Epithelial cell of esophagus (primary cell): ENCODE measurements around the gene GRIA3.

Experiments
- DNase-seq: peaks from one replicate; pipeline ENCODE4 v3.0.0; 2010; ENCODE audit warnings: low read depth
- H3K4me3 ChIP-seq: 2 replicates; pipeline ENCODE4 v1.5.1; 2011; ENCODE audit warnings: mild to moderate bottlenecking, low read length, control low read depth
- TF ChIP-seq, protein P1 (sequence below): IDR thresholded peaks from 2 replicates; pipeline ENCODE4 v1.5.1; 2011; ENCODE audit warnings: low read depth, mild to moderate bottlenecking, low read length, control low read depth, inconsistent platforms; ENCODE audit not compliant: insufficient read depth; ENCODE audit errors: missing control alignments

GRIA3 gene

DNA sequence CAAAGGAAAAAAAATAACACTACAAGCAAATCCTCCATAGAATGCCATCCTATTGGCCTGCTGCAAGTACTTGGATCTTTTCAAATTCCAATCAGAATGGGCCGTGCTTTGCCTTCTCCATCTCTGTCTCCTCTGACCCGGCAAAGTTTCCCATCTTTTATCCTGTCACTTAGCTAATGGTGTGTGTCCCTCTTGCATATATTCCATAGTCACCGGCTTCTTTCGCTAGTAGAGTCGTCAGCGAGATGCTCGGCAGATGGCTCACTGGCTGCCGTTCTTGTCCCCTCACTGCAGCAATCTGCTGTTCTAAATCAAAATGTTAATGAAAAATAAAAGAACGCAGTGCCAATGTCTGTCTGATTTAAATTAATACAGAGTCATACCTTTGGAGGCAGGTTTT is 22.1 kb downstream of the GRIA3 start:
- no peak for DNase-seq
- TF ChIP-seq, protein P1, sequence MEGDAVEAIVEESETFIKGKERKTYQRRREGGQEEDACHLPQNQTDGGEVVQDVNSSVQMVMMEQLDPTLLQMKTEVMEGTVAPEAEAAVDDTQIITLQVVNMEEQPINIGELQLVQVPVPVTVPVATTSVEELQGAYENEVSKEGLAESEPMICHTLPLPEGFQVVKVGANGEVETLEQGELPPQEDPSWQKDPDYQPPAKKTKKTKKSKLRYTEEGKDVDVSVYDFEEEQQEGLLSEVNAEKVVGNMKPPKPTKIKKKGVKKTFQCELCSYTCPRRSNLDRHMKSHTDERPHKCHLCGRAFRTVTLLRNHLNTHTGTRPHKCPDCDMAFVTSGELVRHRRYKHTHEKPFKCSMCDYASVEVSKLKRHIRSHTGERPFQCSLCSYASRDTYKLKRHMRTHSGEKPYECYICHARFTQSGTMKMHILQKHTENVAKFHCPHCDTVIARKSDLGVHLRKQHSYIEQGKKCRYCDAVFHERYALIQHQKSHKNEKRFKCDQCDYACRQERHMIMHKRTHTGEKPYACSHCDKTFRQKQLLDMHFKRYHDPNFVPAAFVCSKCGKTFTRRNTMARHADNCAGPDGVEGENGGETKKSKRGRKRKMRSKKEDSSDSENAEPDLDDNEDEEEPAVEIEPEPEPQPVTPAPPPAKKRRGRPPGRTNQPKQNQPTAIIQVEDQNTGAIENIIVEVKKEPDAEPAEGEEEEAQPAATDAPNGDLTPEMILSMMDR, result no peak
- H3K4me3 ChIP-seq, result no peak overlapping the region

DNA sequence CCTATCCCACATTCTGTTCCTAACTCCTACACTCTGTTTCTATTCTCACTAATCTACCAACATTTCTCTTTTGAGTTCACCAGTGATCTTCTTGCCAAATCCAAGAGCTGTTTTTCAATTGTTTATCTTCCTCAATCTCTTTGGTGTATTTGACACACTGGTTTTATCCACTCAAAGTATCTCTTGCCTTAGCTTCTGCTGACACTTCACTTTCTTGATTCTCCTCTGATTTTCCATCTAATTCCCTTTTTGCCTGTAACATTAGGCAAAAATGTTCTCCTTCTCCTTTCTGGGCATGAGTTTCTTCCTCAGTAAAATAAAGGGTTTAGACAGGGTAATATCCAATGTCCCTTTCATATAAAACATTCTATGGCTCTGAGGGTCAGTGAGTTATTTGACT is 26.2 kb downstream of the GRIA3 start:
- H3K4me3 ChIP-seq, result no peak overlapping the region
- no peak for DNase-seq
- TF ChIP-seq, protein P1, result no peak

DNA sequence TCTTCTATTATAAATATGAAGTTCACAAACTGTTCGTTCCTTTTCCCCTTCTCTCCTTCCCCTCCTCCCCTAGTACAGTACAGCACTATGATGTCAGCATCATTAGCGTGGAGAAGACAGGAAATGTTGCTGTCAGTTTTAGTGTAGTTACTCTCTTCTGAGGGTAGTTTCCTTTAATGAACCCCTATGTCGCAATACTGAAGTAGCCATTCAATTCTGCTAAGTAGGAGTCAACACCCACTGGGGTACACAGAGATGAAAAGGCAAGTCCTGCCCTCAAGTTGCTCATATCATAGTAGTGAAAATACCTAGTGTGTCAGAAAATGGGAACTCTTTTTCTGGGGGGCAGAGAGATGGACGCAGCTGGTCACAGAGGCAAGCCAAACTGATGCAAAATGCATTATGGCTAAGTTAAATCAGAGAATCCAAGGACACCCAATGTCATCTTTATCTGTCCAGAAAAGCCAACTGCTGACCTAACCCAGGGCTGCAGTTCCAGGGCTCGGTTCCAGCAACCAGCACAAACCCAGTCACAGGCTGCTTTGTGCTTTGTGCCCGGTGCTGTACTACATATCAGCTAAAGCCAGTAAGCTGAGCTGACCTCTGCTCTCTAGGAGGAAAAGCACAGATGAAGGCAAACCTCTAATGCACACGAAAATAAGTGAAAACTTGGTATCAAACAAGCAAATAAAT is 31.5 kb downstream of the GRIA3 start:
- no peak overlapping the region for H3K4me3 ChIP-seq
- TF ChIP-seq, protein P1, result no peak
- DNase-seq, result no peak

DNA sequence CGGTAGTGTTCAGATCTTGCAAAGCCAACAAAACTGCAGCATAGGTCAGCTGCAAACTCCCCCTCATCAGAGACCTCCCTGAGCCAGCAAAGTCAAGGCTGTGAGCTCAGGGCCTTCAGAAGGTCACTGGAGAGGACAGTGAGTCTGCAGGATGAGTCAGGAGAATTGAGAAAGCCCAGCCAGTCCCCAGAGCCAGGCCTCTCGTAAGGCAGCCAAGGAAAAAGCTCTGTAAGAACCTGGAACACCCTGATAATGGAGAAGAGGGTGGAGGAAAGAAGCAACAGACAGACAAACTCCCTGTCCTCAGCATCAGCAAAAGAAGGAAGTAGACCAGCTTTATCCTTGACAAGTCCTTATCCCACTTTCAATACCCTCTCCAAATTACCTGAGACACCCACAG is 33.0 kb downstream of the GRIA3 start:
- TF ChIP-seq, protein P1, result no peak
- peak; percentile 4 for DNase-seq
- H3K4me3 ChIP-seq, result no peak overlapping the region

DNA sequence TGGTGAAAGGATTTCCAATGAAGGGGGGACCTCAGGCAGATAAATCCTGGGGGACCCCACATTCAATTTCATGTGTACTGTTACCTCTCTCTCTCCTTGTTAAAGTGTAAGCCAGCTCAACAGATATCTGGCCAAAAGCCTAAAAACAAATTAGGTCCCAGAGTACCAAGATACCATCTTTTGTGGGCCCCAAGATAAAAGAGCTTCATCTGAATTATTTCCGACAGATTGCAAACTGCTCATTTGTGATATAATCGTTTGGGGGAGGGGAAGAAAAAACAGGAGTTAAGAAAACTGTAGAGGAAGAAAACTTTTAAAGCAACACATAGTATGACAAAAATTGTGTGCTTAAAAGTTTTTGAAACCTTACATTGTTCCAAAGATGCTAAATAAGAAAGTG is 33.6 kb downstream of the GRIA3 start:
- DNase-seq, result no peak
- TF ChIP-seq, protein P1, result no peak
- H3K4me3 ChIP-seq, result no peak overlapping the region

DNA sequence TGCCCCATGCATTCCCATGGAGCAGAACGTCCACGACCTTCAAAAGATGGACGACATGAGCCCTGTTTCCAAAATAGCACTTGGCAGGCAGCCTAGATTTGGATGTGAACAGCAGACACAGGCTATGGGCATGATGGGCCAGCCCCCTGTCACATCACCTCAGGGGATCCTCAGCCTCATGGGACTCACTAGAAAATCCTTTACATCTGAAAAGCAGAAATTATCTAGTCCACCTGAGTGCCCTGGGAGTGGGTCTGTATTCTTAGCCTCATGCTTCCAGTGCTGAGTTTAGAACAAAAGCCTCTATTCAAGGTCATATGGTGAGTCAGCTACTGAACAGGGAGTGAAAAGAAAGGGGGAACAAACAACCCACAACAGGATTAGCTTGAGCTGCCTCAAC is 35.8 kb downstream of the GRIA3 start:
- no peak overlapping the region for H3K4me3 ChIP-seq
- TF ChIP-seq, protein P1, result no peak
- DNase-seq, result no peak

DNA sequence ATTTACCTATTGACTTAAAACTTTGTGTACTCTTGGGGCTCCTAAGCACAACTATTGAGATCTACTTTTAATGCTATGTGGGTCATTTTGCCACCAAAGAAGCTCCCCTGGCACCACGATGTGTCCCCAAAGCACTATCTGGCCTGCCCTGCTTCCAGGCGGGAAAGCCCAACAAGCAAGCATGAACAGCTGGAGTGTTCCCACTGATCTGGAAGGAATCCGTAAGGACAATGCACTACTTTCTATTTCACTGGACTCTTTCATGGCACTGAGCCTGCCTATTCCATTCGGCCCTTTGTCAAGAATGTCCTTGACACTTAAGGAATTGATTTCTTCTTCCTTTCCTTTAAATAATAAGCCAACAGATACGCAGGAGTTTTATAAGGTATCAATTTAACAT is 38.8 kb downstream of the GRIA3 start:
- no peak overlapping the region for H3K4me3 ChIP-seq
- TF ChIP-seq, protein P1, result no peak
- DNase-seq, result no peak
